ENCODE measurements around the gene LAMA2. TPM values are rescaled to one million over a fixed set of nuclear protein-coding genes. Genes with fewer than 3 reads are reported as not detected.

Gene LAMA2
- polyA plus RNA-seq, 12 donors = 96.1 to 182 (median 156) TPM

- DNase-seq = no peak
Measured at GRCh38 chr6:129492260-129492659, 609.3 kb downstream of the LAMA2 start.

DNA sequence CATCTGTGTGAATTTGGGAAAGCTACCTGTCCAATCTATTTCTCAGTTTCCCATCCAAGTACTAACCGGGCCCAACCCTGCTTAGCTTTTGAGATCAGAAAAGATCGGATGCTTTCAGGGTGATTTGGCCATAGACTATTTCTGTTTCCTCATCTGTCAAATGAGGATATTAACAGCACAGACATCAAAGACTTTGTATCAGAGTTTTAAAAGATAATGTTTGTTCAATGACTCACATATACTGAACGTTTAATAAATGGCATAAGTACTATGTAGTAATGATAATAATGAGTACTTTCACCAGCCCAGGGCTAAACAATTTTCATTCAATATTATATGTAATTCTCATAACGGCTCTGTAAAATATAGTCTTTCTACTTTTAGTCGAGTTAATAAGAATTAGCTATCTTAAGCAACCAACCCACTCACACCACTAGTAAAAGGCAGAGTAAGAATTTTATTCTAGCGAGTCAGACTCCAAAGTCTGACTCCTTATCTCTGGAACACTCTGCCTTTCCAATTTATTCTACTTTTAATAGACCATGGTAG, 610.5 kb downstream of the LAMA2 start:
- DNase-seq = no peak

DNA sequence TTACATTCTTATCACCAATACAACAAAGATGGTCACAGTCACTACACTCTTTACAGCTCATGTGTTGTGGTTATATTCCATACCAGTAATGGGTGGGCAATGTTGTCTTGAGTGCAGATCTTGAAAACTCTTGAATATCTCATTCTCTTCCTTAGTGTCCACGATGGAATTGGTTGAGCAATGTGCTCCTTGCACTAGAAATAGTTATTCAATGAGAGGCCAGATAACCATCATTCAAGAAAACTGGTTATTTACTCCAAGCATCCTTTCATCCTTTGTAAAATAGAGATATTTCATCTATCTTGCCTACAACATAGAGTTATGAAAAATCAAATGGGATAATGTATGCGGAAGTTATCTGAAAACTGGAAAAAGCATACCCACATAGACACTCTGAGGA, 611.2 kb downstream of the LAMA2 start:
- no peak for DNase-seq

- DNase-seq = no peak
Measured at GRCh38 chr6:129494586-129494985, 611.6 kb downstream of the LAMA2 start.

DNA sequence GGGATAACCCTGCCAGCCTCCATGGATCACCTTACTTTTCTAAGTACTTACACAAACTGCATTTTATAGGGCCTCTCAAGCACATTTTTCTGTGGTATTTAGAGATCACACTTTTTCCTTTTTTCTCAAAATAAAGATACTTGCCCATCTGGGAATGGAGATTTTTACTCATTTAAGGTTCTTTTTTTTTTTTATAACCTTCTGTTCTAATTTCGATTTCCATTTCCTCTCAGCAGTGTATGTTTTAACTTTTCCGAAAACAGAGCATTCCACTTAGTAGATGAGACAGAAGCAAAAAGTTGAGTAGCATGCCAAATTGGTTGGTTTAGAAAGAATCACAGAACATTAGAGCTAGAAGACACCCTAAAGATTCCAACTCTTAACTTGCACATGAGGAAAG, 612.7 kb downstream of the LAMA2 start:
- no peak for DNase-seq

GRCh38 chr6:129497481-129498441, 614.8 kb downstream of the LAMA2 start:
- no peak for DNase-seq

DNA sequence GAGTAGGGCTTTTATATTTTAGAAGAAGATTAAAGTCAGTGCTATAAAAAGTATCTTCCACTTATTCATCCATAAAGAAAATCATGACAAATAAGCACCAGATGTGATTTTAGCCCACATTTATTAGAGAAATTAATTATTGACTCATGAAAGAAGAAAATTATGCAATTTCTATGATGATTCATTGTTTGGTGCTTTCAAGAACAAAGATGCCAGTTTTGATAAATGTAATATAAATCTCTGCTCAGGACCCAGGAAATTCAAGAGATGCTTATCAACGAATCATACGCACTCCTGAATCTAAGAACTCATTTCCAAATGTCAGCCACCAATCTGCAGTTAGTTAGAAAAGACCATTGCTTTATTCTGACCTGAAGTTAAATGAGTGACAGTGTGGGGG, 615.6 kb downstream of the LAMA2 start:
- no peak for DNase-seq

- peak; percentile 61 for DNase-seq
Measured at GRCh38 chr6:129498950-129499842, 616.3 kb downstream of the LAMA2 start.

DNA sequence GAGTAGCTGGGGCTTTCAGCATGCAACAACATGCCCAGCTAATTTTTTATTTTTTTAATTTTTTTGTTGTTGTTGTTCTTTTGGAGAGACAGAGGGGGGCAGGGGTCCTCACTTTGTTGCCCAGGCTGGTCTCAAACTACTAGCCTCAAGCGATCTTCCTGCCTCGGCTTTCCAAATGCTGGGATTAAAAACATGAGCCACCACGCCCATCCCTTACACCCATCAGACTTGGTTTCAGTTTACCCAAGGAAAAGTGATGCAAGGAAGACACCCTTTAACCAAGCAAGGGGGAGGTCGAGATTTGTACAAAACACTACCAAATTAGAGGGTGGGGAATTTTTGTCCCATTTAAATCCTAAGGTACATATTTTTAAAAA, 616.9 kb downstream of the LAMA2 start:
- no peak for DNase-seq

- DNase-seq = peak; percentile 76
Measured at GRCh38 chr6:129500958-129501739, 618.2 kb downstream of the LAMA2 start.

DNA sequence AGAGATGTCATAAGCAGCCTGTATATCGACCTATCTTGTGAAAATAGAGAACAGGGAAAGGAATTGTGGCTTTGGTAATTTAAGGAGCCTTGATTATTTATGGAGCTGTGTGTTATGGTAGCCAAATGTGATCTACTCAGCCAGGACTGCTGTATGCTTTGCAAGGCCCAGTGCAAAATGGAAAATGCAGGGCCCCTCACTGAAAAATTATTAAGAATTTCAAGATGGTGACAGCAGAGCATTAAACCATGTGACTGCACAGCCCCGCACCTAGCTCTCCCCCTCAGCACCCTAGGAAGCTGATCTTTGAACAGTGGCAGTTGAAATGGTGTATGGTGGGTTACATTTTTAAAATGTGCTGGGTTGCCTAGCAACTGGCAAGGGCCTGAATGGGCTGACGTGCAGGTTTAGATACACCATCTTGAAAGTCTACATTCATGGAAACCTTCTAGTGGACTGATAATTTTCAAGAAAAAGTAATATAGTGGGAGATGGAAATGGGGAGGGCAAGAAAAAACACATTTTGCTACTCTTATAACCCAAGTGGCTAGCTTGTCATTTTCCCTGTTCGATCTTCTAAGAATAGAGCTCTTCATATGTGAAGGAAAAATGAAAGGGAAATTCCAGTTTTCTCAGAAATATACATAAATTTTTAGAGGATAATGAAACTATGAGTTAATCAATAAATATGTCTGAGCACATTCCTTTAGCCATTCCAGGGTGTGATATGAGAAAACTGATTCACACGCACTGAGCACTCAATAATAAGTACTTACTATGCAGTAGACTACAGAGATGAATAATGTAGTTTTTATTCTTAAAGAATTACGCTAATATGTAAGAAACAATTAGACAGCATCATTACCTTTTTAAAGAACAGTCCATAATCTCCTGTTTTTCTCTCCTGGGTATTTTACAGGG, 619.1 kb downstream of the LAMA2 start:
- DNase-seq = no peak

DNA sequence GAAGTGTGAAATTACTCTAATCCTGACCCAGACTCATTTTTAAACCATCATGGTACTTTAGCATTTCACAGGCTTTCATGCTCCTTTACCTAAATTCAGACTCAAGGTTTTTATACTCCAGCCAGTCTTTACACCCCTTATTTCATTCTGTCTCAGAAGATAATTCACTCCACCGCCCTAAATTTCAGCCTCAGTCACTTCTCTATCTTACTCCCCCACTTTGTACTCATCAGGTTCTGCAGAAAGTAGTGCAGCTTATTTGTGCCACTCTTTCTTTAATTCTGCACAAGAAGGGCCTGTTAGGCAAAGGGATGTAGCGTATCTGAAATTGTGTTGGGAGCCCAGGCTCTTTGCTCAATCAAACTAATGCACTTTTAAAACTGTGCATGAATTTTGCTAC, 621.5 kb downstream of the LAMA2 start:
- no peak for DNase-seq

DNA sequence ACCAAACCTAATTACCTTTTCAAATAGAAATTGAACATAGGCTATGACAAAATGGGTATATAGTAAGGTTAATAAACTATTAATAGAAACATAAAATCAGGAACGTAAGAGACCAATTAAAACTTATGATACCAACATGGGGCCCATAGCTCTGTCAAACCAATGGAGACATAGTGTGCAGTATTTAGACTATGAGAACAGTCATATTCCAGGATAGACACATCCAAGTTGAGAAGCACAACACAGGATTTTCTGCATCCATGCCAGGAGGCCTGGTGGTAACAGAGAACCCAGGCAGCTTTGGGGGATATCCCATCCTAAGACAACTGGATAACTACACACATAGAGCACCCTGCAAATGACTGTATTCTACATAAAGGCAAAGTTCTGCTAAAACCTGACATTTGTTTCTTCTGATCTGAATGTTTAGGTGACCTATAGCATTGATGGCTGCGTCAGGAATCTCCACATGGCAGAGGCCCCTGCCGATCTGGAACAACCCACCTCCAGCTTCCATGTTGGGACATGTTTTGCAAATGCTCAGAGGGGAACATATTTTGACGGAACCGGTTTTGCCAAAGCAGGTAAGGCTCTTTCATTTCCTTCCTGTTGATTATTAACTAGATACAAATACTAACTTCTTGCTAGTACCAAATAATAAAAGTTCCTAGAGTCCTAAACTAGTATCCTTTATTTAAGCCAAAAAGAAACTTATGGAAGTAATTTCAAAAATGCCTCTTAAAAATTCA, 624.3 kb downstream of the LAMA2 start:
- DNase-seq = no peak

- DNase-seq = no peak
Measured at GRCh38 chr6:129507846-129508245, 624.9 kb downstream of the LAMA2 start.

- DNase-seq = no peak
Measured at GRCh38 chr6:129508477-129509145, 625.7 kb downstream of the LAMA2 start.

GRCh38 chr6:129510950-129511349, 628.0 kb downstream of the LAMA2 start:
- DNase-seq = no peak

GRCh38 chr6:129513471-129513870, 630.5 kb downstream of the LAMA2 start:
- no peak for DNase-seq

DNA sequence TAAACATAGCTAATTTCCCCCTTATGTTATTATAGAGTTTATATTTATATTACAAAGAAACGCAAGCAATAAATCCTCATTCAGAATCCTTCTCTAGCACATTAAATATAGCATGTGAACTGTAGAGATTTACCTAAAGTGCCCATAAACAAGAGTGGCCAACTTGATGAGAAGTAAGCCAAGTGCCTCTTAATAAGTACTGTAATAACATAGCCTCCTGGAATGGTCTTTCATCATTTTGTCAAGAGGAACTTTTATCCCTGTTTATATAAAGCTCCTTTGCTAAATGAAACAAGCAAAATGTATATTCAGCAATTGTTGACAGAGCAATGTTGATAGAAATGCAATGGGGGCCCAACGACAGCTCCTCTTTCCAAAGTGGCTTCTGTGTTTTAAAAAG, 632.1 kb downstream of the LAMA2 start:
- DNase-seq = no peak

- no peak for DNase-seq
Measured at GRCh38 chr6:129516005-129516404, 633.1 kb downstream of the LAMA2 start.

Measured in muscle of arm (tissue), 12 donors.